ENCODE results near the gene RTKN2. TPM values are rescaled to one million over a fixed set of nuclear protein-coding genes. Genes with fewer than 3 reads are reported as not detected.

Gene RTKN2
- total RNA-seq, 6 donors from 2014 or later: 47.1 to 99.5 (median 60.0) TPM

DNA sequence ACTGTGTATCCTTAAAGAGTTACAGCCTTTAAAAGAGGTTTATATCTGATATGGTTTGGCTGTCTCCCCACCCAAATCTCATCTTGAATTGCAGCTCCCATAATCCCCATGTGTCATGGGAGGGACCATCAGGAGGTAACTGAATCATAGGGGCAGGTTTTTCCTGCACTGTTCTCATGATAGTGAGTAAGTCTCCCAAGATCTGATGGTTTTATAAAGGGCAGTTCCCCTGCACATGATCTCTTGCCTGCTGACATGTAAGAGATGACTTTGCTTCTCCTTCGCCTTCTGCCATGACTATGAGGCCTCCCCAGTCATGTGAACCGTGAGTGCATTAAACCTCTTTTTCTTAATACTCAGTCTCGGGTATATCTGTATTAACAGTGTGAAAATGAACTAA is 9.7 kb downstream of the RTKN2 start:
- WGBS, 2 donors: 78 to 88% methylated on average over 3 of the region's 3 CpGs
- H3K4me3 ChIP-seq: no peak overlapping the region
- H3K9me3 ChIP-seq: no peaks in the 10 kb centered on the region
- no peak overlapping the region for H3K27ac ChIP-seq
- H3K36me3 ChIP-seq: no peaks in the 10 kb centered on the region
- no peaks in the 10 kb centered on the region for H3K27me3 ChIP-seq
- TF ChIP-seq EP300 (IDR thresholded peaks at IDR 0.05) (no peak), POLR2A (IDR thresholded peaks at IDR 0.05) (no peak), POLR2AphosphoS5 (IDR thresholded peaks at IDR 0.05) (no peak)
- TF ChIP-seq, protein P1, sequence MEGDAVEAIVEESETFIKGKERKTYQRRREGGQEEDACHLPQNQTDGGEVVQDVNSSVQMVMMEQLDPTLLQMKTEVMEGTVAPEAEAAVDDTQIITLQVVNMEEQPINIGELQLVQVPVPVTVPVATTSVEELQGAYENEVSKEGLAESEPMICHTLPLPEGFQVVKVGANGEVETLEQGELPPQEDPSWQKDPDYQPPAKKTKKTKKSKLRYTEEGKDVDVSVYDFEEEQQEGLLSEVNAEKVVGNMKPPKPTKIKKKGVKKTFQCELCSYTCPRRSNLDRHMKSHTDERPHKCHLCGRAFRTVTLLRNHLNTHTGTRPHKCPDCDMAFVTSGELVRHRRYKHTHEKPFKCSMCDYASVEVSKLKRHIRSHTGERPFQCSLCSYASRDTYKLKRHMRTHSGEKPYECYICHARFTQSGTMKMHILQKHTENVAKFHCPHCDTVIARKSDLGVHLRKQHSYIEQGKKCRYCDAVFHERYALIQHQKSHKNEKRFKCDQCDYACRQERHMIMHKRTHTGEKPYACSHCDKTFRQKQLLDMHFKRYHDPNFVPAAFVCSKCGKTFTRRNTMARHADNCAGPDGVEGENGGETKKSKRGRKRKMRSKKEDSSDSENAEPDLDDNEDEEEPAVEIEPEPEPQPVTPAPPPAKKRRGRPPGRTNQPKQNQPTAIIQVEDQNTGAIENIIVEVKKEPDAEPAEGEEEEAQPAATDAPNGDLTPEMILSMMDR (IDR thresholded peaks at IDR 0.05): no peak
- no peaks in the 10 kb centered on the region for H3K4me1 ChIP-seq
- ATAC-seq (ENCODE audit: low FRiP score in 2 of 2): no peak
- DNase-seq: no peak

DNA sequence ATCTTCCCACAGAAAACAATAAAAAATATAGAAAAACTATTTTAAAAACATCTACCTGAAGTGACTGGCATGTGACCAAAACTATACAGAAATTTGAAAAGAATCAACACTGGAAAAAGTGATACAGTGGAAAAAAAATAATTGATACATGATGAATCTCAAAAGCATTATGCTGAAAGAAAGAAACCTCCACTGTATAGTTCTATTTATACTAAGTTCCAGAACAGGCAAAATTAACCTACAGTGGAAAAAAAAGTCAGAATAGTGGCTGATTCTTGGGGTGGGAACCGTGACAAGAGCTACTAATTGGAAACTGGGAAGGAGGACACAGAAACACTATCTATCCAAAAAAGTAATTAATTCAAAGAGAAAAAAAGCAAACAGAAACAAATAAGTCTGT is 14.9 kb downstream of the RTKN2 start:
- DNase-seq (no peak), ATAC-seq (ENCODE audit: low FRiP score in 2 of 2) (no peak)
- H3K4me1 ChIP-seq: no peaks in the 10 kb centered on the region
- H3K9me3 ChIP-seq: no peaks in the 10 kb centered on the region
- H3K27me3 ChIP-seq: no peaks in the 10 kb centered on the region
- no peaks in the 10 kb centered on the region for H3K36me3 ChIP-seq
- H3K4me3 ChIP-seq: no peak overlapping the region
- no peak overlapping the region for H3K27ac ChIP-seq
- no peak for TF ChIP-seq EP300 (IDR thresholded peaks at IDR 0.05)
- TF ChIP-seq, protein P1 (IDR thresholded peaks at IDR 0.05): no peak
- 88 to 92% methylated on average over 1 of the region's 1 CpG for WGBS, 2 donors

DNA sequence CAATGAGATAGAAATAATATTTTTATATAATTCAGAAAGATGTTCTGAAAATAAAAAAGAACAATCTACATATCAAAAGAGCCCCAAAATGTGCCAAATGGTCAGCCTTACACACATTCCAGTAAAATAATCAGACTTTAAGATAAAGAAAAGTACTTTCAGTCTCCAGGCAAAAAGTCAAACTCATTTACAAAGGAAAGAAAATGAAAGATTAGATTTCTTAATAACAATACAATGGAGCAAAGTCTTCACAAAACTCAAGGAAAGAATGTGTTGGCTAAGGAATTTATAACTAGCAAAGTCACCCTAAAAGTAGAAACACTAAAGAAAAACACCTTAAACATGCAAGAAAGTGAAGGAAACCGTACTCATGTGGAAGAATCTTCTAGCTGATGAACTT is 16.6 kb downstream of the RTKN2 start:
- peak overlapping the region in 1 of 4 donors; percentile 19 for H3K27ac ChIP-seq
- no peaks in the 10 kb centered on the region for H3K9me3 ChIP-seq
- no peaks in the 10 kb centered on the region for H3K36me3 ChIP-seq
- 81 to 100% methylated on average over 1 of the region's 1 CpG for WGBS, 2 donors
- H3K4me3 ChIP-seq: no peak overlapping the region
- ATAC-seq (ENCODE audit: low FRiP score in 2 of 2) (no peak), DNase-seq (no peak)
- TF ChIP-seq POLR2AphosphoS5 (IDR thresholded peaks at IDR 0.05) (no peak), POLR2A (IDR thresholded peaks at IDR 0.05) (no peak), EP300 (IDR thresholded peaks at IDR 0.05) (no peak)
- TF ChIP-seq, protein P1 (IDR thresholded peaks at IDR 0.05): no peak
- no peaks in the 10 kb centered on the region for H3K4me1 ChIP-seq
- H3K27me3 ChIP-seq: no peaks in the 10 kb centered on the region

DNA sequence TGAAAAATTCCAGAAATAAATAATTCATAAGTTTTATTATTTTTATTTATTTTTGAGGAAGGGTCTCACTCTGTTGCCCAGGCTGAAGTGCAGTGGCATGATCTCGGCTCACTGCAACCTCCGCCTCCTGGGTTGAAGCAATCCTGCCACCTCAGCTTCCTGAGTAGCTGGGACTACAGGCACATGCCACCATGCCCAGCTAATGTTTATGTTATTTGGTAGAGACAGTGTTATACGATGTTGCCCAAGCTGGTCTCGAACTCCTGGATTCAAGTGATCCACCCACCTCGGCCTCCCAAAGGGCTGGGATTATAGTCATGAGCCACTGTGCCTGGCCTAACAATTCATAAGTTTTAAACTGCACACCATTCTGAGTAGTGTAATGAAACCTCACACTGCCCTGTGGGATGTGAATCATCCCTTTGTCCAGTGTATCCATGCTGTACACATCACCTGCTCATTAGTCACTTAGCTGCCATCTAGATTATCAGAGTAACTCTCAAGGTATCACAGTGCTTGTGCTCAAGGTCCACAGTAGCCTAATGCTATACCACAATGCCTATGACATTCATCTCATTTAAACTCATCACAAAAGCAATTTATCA is 17.9 kb downstream of the RTKN2 start:
- 63 to 83% methylated on average over 5 of the region's 5 CpGs for WGBS, 2 donors
- Histone ChIP-seq H3K4me3 (no peak overlapping the region), H3K9me3 (no peaks in the 10 kb centered on the region), H3K36me3 (no peaks in the 10 kb centered on the region), H3K27me3 (no peaks in the 10 kb centered on the region), H3K4me1 (no peaks in the 10 kb centered on the region), H3K27ac (no peak overlapping the region)
- ATAC-seq (ENCODE audit: low FRiP score in 2 of 2) (no peak), DNase-seq (no peak)
- TF ChIP-seq EP300 (IDR thresholded peaks at IDR 0.05) (no peak), POLR2AphosphoS5 (IDR thresholded peaks at IDR 0.05) (no peak), POLR2A (IDR thresholded peaks at IDR 0.05) (no peak)
- TF ChIP-seq, protein P1 (IDR thresholded peaks at IDR 0.05): no peak

DNA sequence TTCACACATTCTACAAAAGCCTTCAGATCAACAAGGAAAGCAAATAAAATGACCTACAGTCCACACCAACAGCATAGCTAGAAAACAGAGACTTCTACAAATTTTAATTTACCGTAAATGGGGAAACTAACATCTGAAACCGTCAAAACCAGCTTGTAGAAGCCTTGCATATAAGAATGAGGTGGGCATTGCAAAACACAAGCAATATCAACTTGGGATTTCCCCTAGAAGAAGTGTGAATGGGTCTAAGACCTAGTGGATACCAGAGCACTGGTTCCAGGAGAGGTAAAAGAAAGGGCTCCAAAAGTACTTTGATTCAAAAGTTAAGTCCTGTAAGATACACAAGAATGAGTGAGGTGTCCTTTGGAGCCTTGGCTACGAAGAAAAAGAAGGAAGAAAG is 18.7 kb downstream of the RTKN2 start:
- ATAC-seq (ENCODE audit: low FRiP score in 2 of 2) (no peak), DNase-seq (no peak)
- TF ChIP-seq, protein P1 (IDR thresholded peaks at IDR 0.05): no peak
- no peak for TF ChIP-seq POLR2AphosphoS5 (IDR thresholded peaks at IDR 0.05)
- no peak for TF ChIP-seq EP300 (IDR thresholded peaks at IDR 0.05)
- TF ChIP-seq POLR2A (IDR thresholded peaks at IDR 0.05): no peak
- Histone ChIP-seq H3K4me3 (no peak overlapping the region), H3K36me3 (no peaks in the 10 kb centered on the region), H3K27ac (no peak overlapping the region), H3K4me1 (peaks cover 0 to 6% (median 4%) of the 10 kb centered on the region in 4 donors), H3K27me3 (no peaks in the 10 kb centered on the region), H3K9me3 (no peaks in the 10 kb centered on the region)
- WGBS, 2 donors: 73 to 77% methylated on average over 3 of the region's 3 CpGs
